Chondrocyte (in vitro differentiated cells): Measurements from ENCODE around the gene FOXP4. TPM values are rescaled to one million over a fixed set of nuclear protein-coding genes. Genes with fewer than 3 reads are reported as not detected.

Experiments used
- DNase-seq: peaks from one replicate; pipeline ENCODE4 v3.0.0; 2021; ENCODE audit warnings: mixed read lengths, low spot score
- H3K27ac Mint-ChIP-seq: one replicate; pipeline ENCODE4 v1.8.0; 2021; ENCODE audit warnings: mild to moderate bottlenecking, moderate library complexity, mixed read lengths; ENCODE audit not compliant: unreplicated experiment
- H3K27me3 Mint-ChIP-seq: 2 replicates; pipeline ENCODE4 v1.8.0; 2021; ENCODE audit warnings: low read depth, mixed read lengths
- H3K36me3 Mint-ChIP-seq: 2 replicates; pipeline ENCODE4 v1.8.0; 2021; ENCODE audit warnings: low read depth, mixed read lengths
- H3K4me1 Mint-ChIP-seq: 2 replicates; pipeline ENCODE4 v1.8.0; 2021; ENCODE audit warnings: low read depth, mild to moderate bottlenecking, mixed read lengths
- H3K4me3 Mint-ChIP-seq: one replicate; pipeline ENCODE4 v1.8.0; 2021; ENCODE audit warnings: mild to moderate bottlenecking, moderate library complexity, mixed read lengths; ENCODE audit not compliant: unreplicated experiment
- H3K9me3 Mint-ChIP-seq: 2 replicates; pipeline ENCODE4 v1.8.0; 2021; ENCODE audit warnings: low read depth, mixed read lengths
- CTCF ChIP-seq: fragments of 200-600 bp; sonication (generic); IDR thresholded peaks from 2 replicates; pipeline ENCODE4 v1.5.0; 2021; ENCODE audit warnings: antibody characterized with exemption, mild to moderate bottlenecking, moderate library complexity
- total RNA-seq: library from RNA; stranded (reverse); gene quantifications from 3 replicates; pipeline ENCODE4 v1.2.1, GENCODE V29; 2021

Gene FOXP4
- total RNA-seq, 1 donor from 2014 or later = 18.6 TPM

GRCh38 chr6:41523915-41524633, 22.1 kb upstream of the FOXP4 start:
- Mint-ChIP-seq H3K27me3 (peaks cover 36% of the 10 kb centered on the region), H3K4me1 (peaks cover 11% of the 10 kb centered on the region), H3K27ac (no peak overlapping the region), H3K4me3 (no peak overlapping the region), H3K9me3 (no peaks in the 10 kb centered on the region), H3K36me3 (peaks cover 2% of the 10 kb centered on the region)
- TF ChIP-seq CTCF = no peak
- DNase-seq = no peak

GRCh38 chr6:41524634-41525011, 21.6 kb upstream of the FOXP4 start:
- DNase-seq = no peak
- peaks cover 11% of the 10 kb centered on the region for H3K4me1 Mint-ChIP-seq
- H3K4me3 Mint-ChIP-seq = no peak overlapping the region
- no peak overlapping the region for H3K27ac Mint-ChIP-seq
- no peaks in the 10 kb centered on the region for H3K9me3 Mint-ChIP-seq
- peaks cover 36% of the 10 kb centered on the region for H3K27me3 Mint-ChIP-seq
- peaks cover 2% of the 10 kb centered on the region for H3K36me3 Mint-ChIP-seq
- no peak for TF ChIP-seq CTCF

GRCh38 chr6:41527721-41528408, 18.3 kb upstream of the FOXP4 start:
- Mint-ChIP-seq H3K27ac (no peak overlapping the region), H3K9me3 (no peaks in the 10 kb centered on the region), H3K27me3 (peaks cover 30% of the 10 kb centered on the region), H3K4me3 (peak overlapping the region; percentile 41), H3K4me1 (peaks cover 26% of the 10 kb centered on the region), H3K36me3 (peaks cover 2% of the 10 kb centered on the region)
- TF ChIP-seq CTCF = no peak
- DNase-seq = no peak

- H3K27ac Mint-ChIP-seq = no peak overlapping the region
- peaks cover 26% of the 10 kb centered on the region for H3K4me1 Mint-ChIP-seq
- peaks cover 2% of the 10 kb centered on the region for H3K36me3 Mint-ChIP-seq
- no peak for DNase-seq
- no peak for TF ChIP-seq CTCF
- H3K27me3 Mint-ChIP-seq = peaks cover 24% of the 10 kb centered on the region
- no peaks in the 10 kb centered on the region for H3K9me3 Mint-ChIP-seq
- H3K4me3 Mint-ChIP-seq = no peak overlapping the region
Observed at GRCh38 chr6:41528409-41528963, 17.7 kb upstream of the FOXP4 start.

GRCh38 chr6:41529049-41529448, 17.1 kb upstream of the FOXP4 start:
- no peak overlapping the region for H3K27ac Mint-ChIP-seq
- H3K9me3 Mint-ChIP-seq = no peaks in the 10 kb centered on the region
- H3K4me3 Mint-ChIP-seq = no peak overlapping the region
- peaks cover 2% of the 10 kb centered on the region for H3K36me3 Mint-ChIP-seq
- H3K27me3 Mint-ChIP-seq = peaks cover 19% of the 10 kb centered on the region
- H3K4me1 Mint-ChIP-seq = peaks cover 26% of the 10 kb centered on the region
- TF ChIP-seq CTCF = no peak
- DNase-seq = no peak
